Neural cell (in vitro differentiated cells): ENCODE measurements around the gene SNX10.

Experiments
- EP300 ChIP-seq: fragments of 450-650 bp; conservative IDR thresholded peaks from 2 replicates; pipeline ENCODE4 v1.6.1; 2014; ENCODE audit warnings: antibody characterized with exemption, mild to moderate bottlenecking, moderate library complexity; ENCODE audit not compliant: poor library complexity, severe bottlenecking
- EZH2 ChIP-seq: fragments of 200-600, 300-800 bp; shearing (Covaris generic), sonication (generic); IDR thresholded peaks from 2 replicates; pipeline ENCODE4 v1.6.1; 2014; ENCODE audit warnings: antibody characterized with exemption, low read length, borderline replicate concordance, mild to moderate bottlenecking; ENCODE audit not compliant: insufficient read depth, poor library complexity, severe bottlenecking
- POLR2AphosphoS5 ChIP-seq: IDR thresholded peaks from 2 replicates; pipeline ENCODE4 v1.6.1; 2012
- RAD21 ChIP-seq: fragments of 450-650 bp; conservative IDR thresholded peaks from 2 replicates; pipeline ENCODE4 v1.6.1; 2014; ENCODE audit warnings: antibody characterized with exemption, mild to moderate bottlenecking, moderate library complexity
- REST ChIP-seq: IDR thresholded peaks from 2 replicates; pipeline ENCODE4 v1.6.1; 2012; ENCODE audit warnings: borderline replicate concordance
- SMC3 ChIP-seq: fragments of 450-650 bp; conservative IDR thresholded peaks from 2 replicates; pipeline ENCODE4 v1.6.1; 2014; ENCODE audit warnings: antibody characterized with exemption, mild to moderate bottlenecking, moderate library complexity; ENCODE audit not compliant: poor library complexity
- TAF1 ChIP-seq: IDR thresholded peaks from 2 replicates; pipeline ENCODE4 v1.6.1; 2012; ENCODE audit warnings: low read depth
- TF ChIP-seq, protein P1 (sequence below): fragments of 450-650 bp; IDR thresholded peaks from 2 replicates; pipeline ENCODE4 v1.5.1; 2014; ENCODE audit warnings: antibody characterized with exemption, mild to moderate bottlenecking, moderate library complexity; ENCODE audit not compliant: poor library complexity, severe bottlenecking

- no peak for TF ChIP-seq POLR2AphosphoS5
- TF ChIP-seq, protein P1, sequence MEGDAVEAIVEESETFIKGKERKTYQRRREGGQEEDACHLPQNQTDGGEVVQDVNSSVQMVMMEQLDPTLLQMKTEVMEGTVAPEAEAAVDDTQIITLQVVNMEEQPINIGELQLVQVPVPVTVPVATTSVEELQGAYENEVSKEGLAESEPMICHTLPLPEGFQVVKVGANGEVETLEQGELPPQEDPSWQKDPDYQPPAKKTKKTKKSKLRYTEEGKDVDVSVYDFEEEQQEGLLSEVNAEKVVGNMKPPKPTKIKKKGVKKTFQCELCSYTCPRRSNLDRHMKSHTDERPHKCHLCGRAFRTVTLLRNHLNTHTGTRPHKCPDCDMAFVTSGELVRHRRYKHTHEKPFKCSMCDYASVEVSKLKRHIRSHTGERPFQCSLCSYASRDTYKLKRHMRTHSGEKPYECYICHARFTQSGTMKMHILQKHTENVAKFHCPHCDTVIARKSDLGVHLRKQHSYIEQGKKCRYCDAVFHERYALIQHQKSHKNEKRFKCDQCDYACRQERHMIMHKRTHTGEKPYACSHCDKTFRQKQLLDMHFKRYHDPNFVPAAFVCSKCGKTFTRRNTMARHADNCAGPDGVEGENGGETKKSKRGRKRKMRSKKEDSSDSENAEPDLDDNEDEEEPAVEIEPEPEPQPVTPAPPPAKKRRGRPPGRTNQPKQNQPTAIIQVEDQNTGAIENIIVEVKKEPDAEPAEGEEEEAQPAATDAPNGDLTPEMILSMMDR = no peak
- TF ChIP-seq EP300 = no peak
- TF ChIP-seq EZH2 = no peak
- no peak for TF ChIP-seq SMC3
- TF ChIP-seq RAD21 = no peak
- no peak for TF ChIP-seq TAF1
- no peak for TF ChIP-seq REST
These were observed 15.1 kb downstream of the SNX10 start for GRCh38 chr7:26306790-26307189.
